Colonic mucosa (tissue), 4 donors: ENCODE data around the gene HOXA9. TPM values are rescaled to one million over a fixed set of nuclear protein-coding genes. Genes with fewer than 3 reads are reported as not detected.
A peak's percentile ranks its signal among the peaks of the same experiment; 100 is the strongest.

Experiments
- DNase-seq: peaks from one replicate; pipeline ENCODE4 v3.0.0-alpha.2; 2020
- H3K27ac ChIP-seq: fragments of 200-600 bp; one replicate; pipeline ENCODE4 v1.8.0; 2021
- H3K27me3 ChIP-seq: fragments of 200-600 bp; one replicate; pipeline ENCODE4 v1.8.0; 2021
- H3K36me3 ChIP-seq: fragments of 200-600 bp; one replicate; pipeline ENCODE4 v1.8.0; 2021
- H3K4me1 ChIP-seq: fragments of 200-600 bp; one replicate; pipeline ENCODE4 v1.8.0; 2021; ENCODE audit warnings: mild to moderate bottlenecking
- H3K4me3 ChIP-seq: fragments of 200-600 bp; one replicate; pipeline ENCODE4 v1.8.0; 2021
- H3K9ac ChIP-seq, 2 donors: one replicate each; pipeline ENCODE4 v1.7.0; 2013; ENCODE audit warnings: control low read depth in 2 of 2, low read depth in 2 of 2, low read length in 2 of 2
- H3K9me3 ChIP-seq: fragments of 200-600 bp; one replicate; pipeline ENCODE4 v1.8.0; 2021
- CTCF ChIP-seq: fragments of 200-600 bp; IDR thresholded peaks from one replicate; pipeline ENCODE4 v1.8.0; 2022; ENCODE audit warnings: antibody characterized with exemption, mild to moderate bottlenecking
- intact Hi-C: fragments of 100-400 bp; cut with DNase I; formaldehyde crosslinking; loops from one replicate; pipeline ENCODE4 v1.14.1; 2022
- total RNA-seq, 2 donors: library from RNA; stranded (reverse); fragmentation: NEBNext Ultra II Directional in 1 of 2; extraction: Animal tissue kit (Norgen Biotek cat#: 25700) in 1 of 2; gene quantifications; one replicate each; pipeline ENCODE4 v1.2.1, GENCODE V29; 2021
- donor health status: healthy.
- donor health status: DM: no; HTN: no; CAD: no.
- donor health status: DM: no; HTN: no; CAD: no.

The HOXA9 gene
- total RNA-seq, 2 donors from 2014 or later: 19.5 to 22.1 TPM

- H3K27me3 ChIP-seq: no peaks in the 10 kb centered on the region
- TF ChIP-seq CTCF: no peak
- H3K9ac ChIP-seq: peak overlapping the region; percentile 61 to 87
- peaks cover 17% of the 10 kb centered on the region for H3K4me1 ChIP-seq
- peak overlapping the region; percentile 16 for H3K4me3 ChIP-seq
- intact Hi-C loops: no loop called here
- no peaks in the 10 kb centered on the region for H3K36me3 ChIP-seq
- peak; percentile 29 for DNase-seq
- peak overlapping the region; percentile 83 for H3K27ac ChIP-seq
- H3K9me3 ChIP-seq: no peaks in the 10 kb centered on the region
Measured at GRCh38 chr7:27123007-27123476, 42.3 kb downstream of the HOXA9 start.

- H3K27me3 ChIP-seq: no peaks in the 10 kb centered on the region
- H3K4me1 ChIP-seq: peaks cover 17% of the 10 kb centered on the region
- H3K9ac ChIP-seq: peak overlapping the region; percentile 56 to 87
- H3K4me3 ChIP-seq: peak overlapping the region; percentile 16
- no peaks in the 10 kb centered on the region for H3K9me3 ChIP-seq
- DNase-seq: peak; percentile 91
- intact Hi-C loops: no loop called here
- peak overlapping the region; percentile 83 for H3K27ac ChIP-seq
- no peak for TF ChIP-seq CTCF
- H3K36me3 ChIP-seq: no peaks in the 10 kb centered on the region
Measured at GRCh38 chr7:27122077-27122910, 43.0 kb downstream of the HOXA9 start.

- Histone ChIP-seq H3K27ac (peak overlapping the region; percentile 83), H3K27me3 (no peaks in the 10 kb centered on the region), H3K9ac (peak overlapping the region; percentile 51 to 87), H3K9me3 (no peaks in the 10 kb centered on the region), H3K4me1 (peaks cover 20% of the 10 kb centered on the region), H3K36me3 (no peaks in the 10 kb centered on the region), H3K4me3 (peak overlapping the region; percentile 16)
- DNase-seq: peak; percentile 49
- no peak for TF ChIP-seq CTCF
- intact Hi-C loops: no loop called here
Measured at GRCh38 chr7:27121684-27122076, 43.7 kb downstream of the HOXA9 start.

GRCh38 chr7:27119412-27119911, 45.9 kb downstream of the HOXA9 start:
- peak overlapping the region in 1 of 2 donors; percentile 97 for H3K9ac ChIP-seq
- peak; percentile 16 for DNase-seq
- TF ChIP-seq CTCF: no peak
- peaks cover 20% of the 10 kb centered on the region for H3K4me1 ChIP-seq
- peak overlapping the region; percentile 13 for H3K27ac ChIP-seq
- no peak overlapping the region for H3K4me3 ChIP-seq
- no peaks in the 10 kb centered on the region for H3K27me3 ChIP-seq
- no peaks in the 10 kb centered on the region for H3K36me3 ChIP-seq
- intact Hi-C loops: no loop called here
- no peaks in the 10 kb centered on the region for H3K9me3 ChIP-seq

- peaks cover 20% of the 10 kb centered on the region for H3K4me1 ChIP-seq
- peak overlapping the region; percentile 75 for H3K27ac ChIP-seq
- no peak overlapping the region for H3K4me3 ChIP-seq
- TF ChIP-seq CTCF: no peak
- peak; percentile 34 for DNase-seq
- intact Hi-C loops: no loop called here
- H3K9me3 ChIP-seq: no peaks in the 10 kb centered on the region
- H3K36me3 ChIP-seq: no peaks in the 10 kb centered on the region
- no peaks in the 10 kb centered on the region for H3K27me3 ChIP-seq
- peak overlapping the region in 1 of 2 donors; percentile 97 for H3K9ac ChIP-seq
Measured at GRCh38 chr7:27118580-27118979, 46.8 kb downstream of the HOXA9 start.
